ENCODE measurements around the gene PPARD. TPM values are rescaled to one million over a fixed set of nuclear protein-coding genes. Genes with fewer than 3 reads are reported as not detected.

PPARD gene
- total RNA-seq, 1 donor from 2014 or later, result 4.9 TPM

DNA sequence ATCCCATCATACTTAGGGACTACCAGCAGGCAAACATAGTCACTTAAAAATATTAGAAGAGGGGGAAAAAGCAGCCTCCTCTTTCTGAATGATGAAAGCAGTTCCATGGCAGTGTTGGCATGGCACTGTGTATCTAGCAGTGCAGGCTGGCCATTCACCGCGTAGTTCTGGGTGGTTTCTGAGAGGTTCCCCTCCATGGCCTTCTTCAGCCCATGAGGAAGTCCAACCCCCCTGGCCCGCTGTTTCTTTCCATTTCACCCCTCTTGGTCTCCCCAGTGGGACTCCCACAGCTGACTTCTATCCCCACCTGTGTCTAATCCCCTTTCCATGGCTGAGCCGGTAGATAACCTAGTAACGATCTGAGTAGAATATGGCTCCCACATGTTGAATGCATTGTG lies 17.0 kb downstream of the PPARD start:
- H3K4me2 ChIP-seq, result no peak overlapping the region
- H3K79me2 ChIP-seq (ENCODE audit: low read depth), result no peaks in the 10 kb centered on the region

DNA sequence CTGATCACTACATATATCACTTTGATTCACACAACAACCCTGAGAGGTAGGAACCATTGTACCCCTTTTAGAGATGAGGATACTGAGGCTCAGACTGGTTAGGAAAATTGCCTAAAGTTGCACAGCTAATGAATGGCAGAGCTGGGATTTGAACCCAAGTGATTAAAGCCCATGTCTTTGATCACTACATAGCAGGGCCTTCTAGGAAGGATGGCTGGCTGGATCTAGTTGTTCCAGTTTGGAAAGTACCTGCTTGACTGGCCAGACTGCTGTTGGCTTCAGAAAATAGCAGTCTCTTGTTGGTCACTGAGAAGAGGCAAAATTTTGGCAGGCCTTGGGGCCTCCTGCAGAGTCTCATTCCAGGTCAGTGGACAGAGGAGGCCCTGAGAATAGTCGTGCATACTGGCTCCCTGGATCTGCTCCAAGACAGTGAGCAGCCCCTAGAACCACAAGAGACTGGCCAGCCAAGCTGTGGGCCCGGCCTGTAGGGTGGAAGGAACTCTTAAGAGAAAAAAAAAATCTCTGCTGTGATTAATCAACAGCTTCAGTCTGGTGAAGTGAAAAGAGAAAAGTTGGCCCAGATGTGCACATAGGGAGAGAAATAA lies 17.5 kb downstream of the PPARD start:
- TF ChIP-seq, protein P1, sequence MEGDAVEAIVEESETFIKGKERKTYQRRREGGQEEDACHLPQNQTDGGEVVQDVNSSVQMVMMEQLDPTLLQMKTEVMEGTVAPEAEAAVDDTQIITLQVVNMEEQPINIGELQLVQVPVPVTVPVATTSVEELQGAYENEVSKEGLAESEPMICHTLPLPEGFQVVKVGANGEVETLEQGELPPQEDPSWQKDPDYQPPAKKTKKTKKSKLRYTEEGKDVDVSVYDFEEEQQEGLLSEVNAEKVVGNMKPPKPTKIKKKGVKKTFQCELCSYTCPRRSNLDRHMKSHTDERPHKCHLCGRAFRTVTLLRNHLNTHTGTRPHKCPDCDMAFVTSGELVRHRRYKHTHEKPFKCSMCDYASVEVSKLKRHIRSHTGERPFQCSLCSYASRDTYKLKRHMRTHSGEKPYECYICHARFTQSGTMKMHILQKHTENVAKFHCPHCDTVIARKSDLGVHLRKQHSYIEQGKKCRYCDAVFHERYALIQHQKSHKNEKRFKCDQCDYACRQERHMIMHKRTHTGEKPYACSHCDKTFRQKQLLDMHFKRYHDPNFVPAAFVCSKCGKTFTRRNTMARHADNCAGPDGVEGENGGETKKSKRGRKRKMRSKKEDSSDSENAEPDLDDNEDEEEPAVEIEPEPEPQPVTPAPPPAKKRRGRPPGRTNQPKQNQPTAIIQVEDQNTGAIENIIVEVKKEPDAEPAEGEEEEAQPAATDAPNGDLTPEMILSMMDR (IDR thresholded peaks at IDR 0.05), result no peak
- TF ChIP-seq EZH2 (IDR thresholded peaks at IDR 0.05) (no peak), EZH2phosphoT487 (IDR thresholded peaks at IDR 0.05) (no peak)
- Histone ChIP-seq H3K27ac (peak overlapping the region; percentile 8), H3K9ac (no peak overlapping the region), H3K36me3 (no peaks in the 10 kb centered on the region), H2AFZ (replicated peaks) (no peak overlapping the region), H3K27me3 (no peaks in the 10 kb centered on the region), H3K79me2 (ENCODE audit: low read depth) (no peaks in the 10 kb centered on the region), H3K9me3 (ENCODE audit: low read depth) (no peaks in the 10 kb centered on the region), H3K4me3 (no peak overlapping the region), H3K4me2 (no peak overlapping the region), H3K4me1 (peaks cover 23% of the 10 kb centered on the region), H4K20me1 (ENCODE audit: low read depth) (no peaks in the 10 kb centered on the region), H3F3A (ENCODE audit: low read depth) (no peaks in the 10 kb centered on the region)
- H3K27me3 Mint-ChIP-seq (ENCODE audit: insufficient read depth, low read depth), result peaks cover 2% of the 10 kb centered on the region
- no peaks in the 10 kb centered on the region for H3K9me3 Mint-ChIP-seq
- H3K27ac Mint-ChIP-seq, result peak overlapping the region; percentile 62
- H3K4me3 Mint-ChIP-seq, result no peak overlapping the region
- peaks cover 9% of the 10 kb centered on the region for H3K36me3 Mint-ChIP-seq
- H3K4me1 Mint-ChIP-seq, result peaks cover 41% of the 10 kb centered on the region
- DNase-seq (ENCODE audit: low spot score), result peak; percentile 20

More for the DNA sequence above, 17.0 kb downstream of the PPARD start:
- no peaks in the 10 kb centered on the region for H3K9me3 ChIP-seq (ENCODE audit: low read depth)
- no peak overlapping the region for H3K9ac ChIP-seq
- no peak overlapping the region for H3K4me3 ChIP-seq
- no peaks in the 10 kb centered on the region for H4K20me1 ChIP-seq (ENCODE audit: low read depth)
- peaks cover 3% of the 10 kb centered on the region for H3K27me3 Mint-ChIP-seq (ENCODE audit: insufficient read depth, low read depth)
- peaks cover 14% of the 10 kb centered on the region for H3K36me3 Mint-ChIP-seq
- H3K4me1 Mint-ChIP-seq, result peaks cover 41% of the 10 kb centered on the region
- H3K27me3 ChIP-seq, result no peaks in the 10 kb centered on the region
- no peaks in the 10 kb centered on the region for H3K9me3 Mint-ChIP-seq
- no peak overlapping the region for H3K27ac Mint-ChIP-seq
- H3K4me1 ChIP-seq, result peaks cover 23% of the 10 kb centered on the region
- H3K36me3 ChIP-seq, result no peaks in the 10 kb centered on the region
- H3K4me3 Mint-ChIP-seq, result no peak overlapping the region
- H3K27ac ChIP-seq, result no peak overlapping the region
- H2AFZ ChIP-seq (replicated peaks), result no peak overlapping the region
- DNase-seq (ENCODE audit: low spot score), result no peak
- TF ChIP-seq EZH2 (IDR thresholded peaks at IDR 0.05) (no peak), EZH2phosphoT487 (IDR thresholded peaks at IDR 0.05) (no peak)
- TF ChIP-seq, protein P1 (IDR thresholded peaks at IDR 0.05), result no peak
- H3F3A ChIP-seq (ENCODE audit: low read depth), result no peaks in the 10 kb centered on the region

DNA sequence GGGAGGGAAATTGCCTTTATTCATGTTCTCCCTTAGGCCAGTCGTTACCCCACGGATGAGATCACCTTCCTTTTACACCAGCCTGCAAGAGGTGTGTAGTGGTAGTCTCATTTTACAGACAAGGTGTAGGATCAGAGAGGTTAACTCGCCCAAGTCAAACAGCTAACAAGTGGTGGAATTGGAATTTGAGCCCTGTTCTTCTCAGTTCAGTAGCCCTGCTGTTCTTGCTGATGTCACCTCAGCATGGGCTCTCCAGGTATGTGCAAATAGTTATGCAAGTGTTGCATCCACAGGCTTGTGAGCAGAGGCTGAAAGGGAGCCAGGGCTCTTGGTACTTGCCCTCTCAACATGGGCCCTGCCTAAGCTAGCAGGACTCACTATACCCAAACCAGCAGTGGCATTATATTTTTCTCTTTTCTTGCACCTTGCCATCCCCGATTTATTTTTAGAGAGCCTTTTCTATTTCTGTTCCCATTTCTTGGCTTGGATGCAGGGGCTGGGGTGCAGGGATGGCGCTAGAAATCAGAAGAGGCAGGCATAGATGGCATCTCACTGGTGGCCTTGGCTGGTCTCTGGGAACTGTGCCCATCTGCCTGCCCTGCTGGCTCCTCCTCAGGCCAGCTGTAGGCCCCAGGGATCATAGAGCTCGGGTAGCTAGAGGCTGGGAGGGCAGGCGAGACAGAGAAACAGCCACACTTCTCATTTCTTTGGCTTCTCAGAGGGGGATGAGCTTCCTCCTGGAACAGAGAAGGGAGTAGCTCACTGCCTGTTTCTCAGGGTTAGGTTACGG lies 18.2 kb downstream of the PPARD start:
- DNase-seq (ENCODE audit: low spot score), result no peak
- Mint-ChIP-seq H3K36me3 (peaks cover 9% of the 10 kb centered on the region), H3K27me3 (ENCODE audit: insufficient read depth, low read depth) (peaks cover 4% of the 10 kb centered on the region)

More for the DNA sequence above, 18.2 kb downstream of the PPARD start:
- Histone ChIP-seq H3K4me3 (no peak overlapping the region), H3K9ac (no peak overlapping the region), H3F3A (ENCODE audit: low read depth) (no peaks in the 10 kb centered on the region), H3K27ac (peak overlapping the region; percentile 60), H3K4me1 (peaks cover 23% of the 10 kb centered on the region), H4K20me1 (ENCODE audit: low read depth) (no peaks in the 10 kb centered on the region), H3K4me2 (no peak overlapping the region), H3K27me3 (no peaks in the 10 kb centered on the region), H3K79me2 (ENCODE audit: low read depth) (no peaks in the 10 kb centered on the region), H2AFZ (replicated peaks) (no peak overlapping the region), H3K36me3 (no peaks in the 10 kb centered on the region), H3K9me3 (ENCODE audit: low read depth) (no peaks in the 10 kb centered on the region)
- no peaks in the 10 kb centered on the region for H3K9me3 Mint-ChIP-seq
- TF ChIP-seq, protein P1 (IDR thresholded peaks at IDR 0.05), result no peak
- no peak overlapping the region for H3K4me3 Mint-ChIP-seq
- H3K4me1 Mint-ChIP-seq, result peaks cover 41% of the 10 kb centered on the region
- H3K27ac Mint-ChIP-seq, result peak overlapping the region; percentile 62
